Tibial artery (tissue), 4 donors: Measurements from ENCODE around the gene ADAMTSL1.

Experiments used
- DNase-seq, 2 donors: peaks; one replicate each; pipeline ENCODE4 v3.0.0-alpha.2; 2019
- H3K27ac ChIP-seq, 2 donors: fragments of 200-600 bp; sonication (generic) in 1 of 2; 1 replicate in 1 of 2; 2 replicates in 1 of 2; pipeline ENCODE4 v1.5.1; 2018 to 2019; ENCODE audit warnings: mild to moderate bottlenecking in 1 of 2
- H3K27me3 ChIP-seq, 2 donors: fragments of 200-600 bp; sonication (generic) in 1 of 2; one replicate each; pipeline versions ENCODE4 v1.5.1 to v1.6.0; 2016 to 2019
- H3K36me3 ChIP-seq, 3 donors: fragments of 200-600 bp; sonication (generic) in 2 of 3; one replicate each; pipeline ENCODE4 v1.5.1; 2016 to 2019; ENCODE audit warnings: mild to moderate bottlenecking in 2 of 3
- H3K4me1 ChIP-seq, 4 donors: fragments of 200-600 bp; sonication (generic) in 2 of 4; 1 replicate in 3 of 4; 2 replicates in 1 of 4; pipeline ENCODE4 v1.5.1; 2016 to 2019
- H3K4me3 ChIP-seq, 2 donors: fragments of 200-600 bp; sonication (generic) in 1 of 2; 1 replicate in 1 of 2; 2 replicates in 1 of 2; pipeline ENCODE4 v1.5.1; 2018 to 2019; ENCODE audit warnings: mild to moderate bottlenecking in 2 of 2
- H3K9me3 ChIP-seq, 3 donors: fragments of 200-600 bp; sonication (generic) in 1 of 3; one replicate each; pipeline ENCODE4 v1.5.1; 2016 to 2019
- CTCF ChIP-seq, 2 experiments: fragments of 200-600 bp in 1 of 2; fragments of 450-650 bp in 1 of 2; IDR thresholded peaks; one replicate each; pipeline ENCODE4 v1.5.1; 2017 to 2019; ENCODE audit warnings: antibody characterized with exemption in 2 of 2, mild to moderate bottlenecking in 1 of 2, moderate library complexity in 1 of 2
- intact Hi-C: fragments of 100-400 bp; cut with DNase I; formaldehyde crosslinking; loops from one replicate; pipeline ENCODE4 v1.15.0; 2023; ENCODE audit warnings: low total_unique reads

The ADAMTSL1 gene

GRCh38 chr9:18543406-18544192, 69.6 kb downstream of the ADAMTSL1 start:
- no peaks in the 10 kb centered on the region for H3K9me3 ChIP-seq
- no peaks in the 10 kb centered on the region for H3K27me3 ChIP-seq
- peak overlapping the region in 1 of 2 donors; percentile 27 for H3K27ac ChIP-seq
- intact Hi-C loops: no loop called here
- DNase-seq: no peak
- no peak overlapping the region for H3K4me3 ChIP-seq
- no peak for TF ChIP-seq CTCF (IDR thresholded peaks at IDR 0.05)
- H3K4me1 ChIP-seq: peaks cover 0 to 16% (median 0%) of the 10 kb centered on the region in 4 donors
- H3K36me3 ChIP-seq: no peaks in the 10 kb centered on the region

GRCh38 chr9:18544456-18544855, 70.5 kb downstream of the ADAMTSL1 start:
- Histone ChIP-seq H3K27me3 (no peaks in the 10 kb centered on the region), H3K9me3 (no peaks in the 10 kb centered on the region), H3K4me3 (no peak overlapping the region), H3K4me1 (peaks cover 0 to 16% (median 0%) of the 10 kb centered on the region in 4 donors), H3K36me3 (no peaks in the 10 kb centered on the region), H3K27ac (no peak overlapping the region)
- intact Hi-C loops: no loop called here
- TF ChIP-seq CTCF (IDR thresholded peaks at IDR 0.05): no peak
- DNase-seq: no peak

- Histone ChIP-seq H3K36me3 (no peaks in the 10 kb centered on the region), H3K4me3 (no peak overlapping the region), H3K27me3 (no peaks in the 10 kb centered on the region), H3K27ac (no peak overlapping the region), H3K4me1 (peaks cover 0 to 16% (median 0%) of the 10 kb centered on the region in 4 donors), H3K9me3 (no peaks in the 10 kb centered on the region)
- intact Hi-C loops: no loop called here
- no peak for DNase-seq
- no peak for TF ChIP-seq CTCF (IDR thresholded peaks at IDR 0.05)
These were observed 71.8 kb downstream of the ADAMTSL1 start for GRCh38 chr9:18545636-18546360.

GRCh38 chr9:18548456-18548855, 74.5 kb downstream of the ADAMTSL1 start:
- no peaks in the 10 kb centered on the region for H3K36me3 ChIP-seq
- no peak for TF ChIP-seq CTCF (IDR thresholded peaks at IDR 0.05)
- no peaks in the 10 kb centered on the region for H3K9me3 ChIP-seq
- no peaks in the 10 kb centered on the region for H3K27me3 ChIP-seq
- peaks cover 0 to 9% (median 0%) of the 10 kb centered on the region in 4 donors for H3K4me1 ChIP-seq
- no peak overlapping the region for H3K27ac ChIP-seq
- DNase-seq: no peak
- intact Hi-C loops: no loop called here
- H3K4me3 ChIP-seq: no peak overlapping the region

- H3K36me3 ChIP-seq: no peaks in the 10 kb centered on the region
- DNase-seq: no peak
- H3K4me3 ChIP-seq: no peak overlapping the region
- intact Hi-C loops: no loop called here
- no peaks in the 10 kb centered on the region for H3K9me3 ChIP-seq
- no peaks in the 10 kb centered on the region for H3K27me3 ChIP-seq
- H3K4me1 ChIP-seq: no peaks in the 10 kb centered on the region
- no peak overlapping the region for H3K27ac ChIP-seq
- no peak for TF ChIP-seq CTCF (IDR thresholded peaks at IDR 0.05)
These were observed 75.8 kb downstream of the ADAMTSL1 start for GRCh38 chr9:18549772-18550171.
